Lower lobe of right lung (tissue), 2 donors: ENCODE measurements around the gene ITGB8. TPM values are rescaled to one million over a fixed set of nuclear protein-coding genes. Genes with fewer than 3 reads are reported as not detected.

Source experiments
- ATAC-seq, 2 donors: fragments of 200-7000 bp; cut with Tn5 transposase; one replicate each; pipeline ENCODE4 v1.9.1; 2020 to 2022; ENCODE audit warnings: mild to moderate bottlenecking in 2 of 2, moderate library complexity in 2 of 2
- DNase-seq: peaks from one replicate; pipeline ENCODE4 v3.0.0-alpha.2; 2020
- H3K27ac ChIP-seq: fragments of 200-600 bp; one replicate; pipeline ENCODE4 v1.8.0; 2022
- H3K27me3 ChIP-seq: fragments of 200-600 bp; one replicate; pipeline ENCODE4 v1.8.0; 2022; ENCODE audit warnings: low read depth
- H3K36me3 ChIP-seq: fragments of 200-600 bp; one replicate; pipeline ENCODE4 v1.8.0; 2022; ENCODE audit warnings: mild to moderate bottlenecking
- H3K4me1 ChIP-seq: fragments of 200-600 bp; one replicate; pipeline ENCODE4 v1.8.0; 2022
- H3K4me3 ChIP-seq: fragments of 200-600 bp; one replicate; pipeline ENCODE4 v1.8.0; 2022; ENCODE audit warnings: mild to moderate bottlenecking
- H3K9me3 ChIP-seq: fragments of 200-600 bp; one replicate; pipeline ENCODE4 v1.8.0; 2022
- intact Hi-C: fragments of 100-400 bp; cut with DNase I; formaldehyde crosslinking; loops from one replicate; pipeline ENCODE4 v1.11.0; 2022
- total RNA-seq: library from RNA; stranded (reverse); fragmentation: NEBNext Ultra II Directional; extraction: Animal tissue kit (Norgen Biotek cat#: 25700); gene quantifications from one replicate; pipeline ENCODE4 v1.2.1, GENCODE V29; 2021
- TF ChIP-seq, protein P1 (sequence below): fragments of 200-600 bp; IDR thresholded peaks from one replicate; pipeline ENCODE4 v1.8.0; 2022; ENCODE audit warnings: antibody characterized with exemption, mild to moderate bottlenecking
- donor health status: DM: no; HTN: yes; CAD: no; lungs with severe emphysema.

The ITGB8 gene
- total RNA-seq, 1 donor from 2014 or later, result 8.0 TPM

DNA sequence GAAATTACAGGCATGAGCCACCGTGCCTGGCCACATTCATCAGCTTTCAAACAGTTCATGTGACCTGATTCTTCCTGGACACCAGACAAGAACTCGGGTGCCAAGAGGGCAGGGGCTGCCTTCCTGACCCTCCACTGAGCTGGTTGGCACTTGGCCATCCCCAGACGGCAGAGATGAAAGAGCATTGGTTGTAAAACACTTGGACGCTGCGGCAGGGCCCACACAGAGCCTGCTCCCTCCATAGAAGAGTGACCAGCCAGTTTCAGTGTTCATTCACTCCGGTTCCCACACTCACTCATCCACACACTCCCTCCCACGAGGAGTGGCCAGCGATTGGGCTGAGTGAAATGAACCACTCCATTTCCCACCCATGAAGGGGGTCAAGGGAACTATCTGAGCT is 112.3 kb downstream of the ITGB8 start:
- Histone ChIP-seq H3K36me3 (no peaks in the 10 kb centered on the region), H3K27me3 (no peaks in the 10 kb centered on the region), H3K27ac (no peak overlapping the region), H3K9me3 (no peaks in the 10 kb centered on the region), H3K4me1 (no peaks in the 10 kb centered on the region), H3K4me3 (no peak overlapping the region)
- no peak for DNase-seq
- TF ChIP-seq, protein P1, sequence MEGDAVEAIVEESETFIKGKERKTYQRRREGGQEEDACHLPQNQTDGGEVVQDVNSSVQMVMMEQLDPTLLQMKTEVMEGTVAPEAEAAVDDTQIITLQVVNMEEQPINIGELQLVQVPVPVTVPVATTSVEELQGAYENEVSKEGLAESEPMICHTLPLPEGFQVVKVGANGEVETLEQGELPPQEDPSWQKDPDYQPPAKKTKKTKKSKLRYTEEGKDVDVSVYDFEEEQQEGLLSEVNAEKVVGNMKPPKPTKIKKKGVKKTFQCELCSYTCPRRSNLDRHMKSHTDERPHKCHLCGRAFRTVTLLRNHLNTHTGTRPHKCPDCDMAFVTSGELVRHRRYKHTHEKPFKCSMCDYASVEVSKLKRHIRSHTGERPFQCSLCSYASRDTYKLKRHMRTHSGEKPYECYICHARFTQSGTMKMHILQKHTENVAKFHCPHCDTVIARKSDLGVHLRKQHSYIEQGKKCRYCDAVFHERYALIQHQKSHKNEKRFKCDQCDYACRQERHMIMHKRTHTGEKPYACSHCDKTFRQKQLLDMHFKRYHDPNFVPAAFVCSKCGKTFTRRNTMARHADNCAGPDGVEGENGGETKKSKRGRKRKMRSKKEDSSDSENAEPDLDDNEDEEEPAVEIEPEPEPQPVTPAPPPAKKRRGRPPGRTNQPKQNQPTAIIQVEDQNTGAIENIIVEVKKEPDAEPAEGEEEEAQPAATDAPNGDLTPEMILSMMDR, result no peak
- intact Hi-C loops, result no loop called here
- ATAC-seq, result peak in 1 of 2 donors; percentile 31

DNA sequence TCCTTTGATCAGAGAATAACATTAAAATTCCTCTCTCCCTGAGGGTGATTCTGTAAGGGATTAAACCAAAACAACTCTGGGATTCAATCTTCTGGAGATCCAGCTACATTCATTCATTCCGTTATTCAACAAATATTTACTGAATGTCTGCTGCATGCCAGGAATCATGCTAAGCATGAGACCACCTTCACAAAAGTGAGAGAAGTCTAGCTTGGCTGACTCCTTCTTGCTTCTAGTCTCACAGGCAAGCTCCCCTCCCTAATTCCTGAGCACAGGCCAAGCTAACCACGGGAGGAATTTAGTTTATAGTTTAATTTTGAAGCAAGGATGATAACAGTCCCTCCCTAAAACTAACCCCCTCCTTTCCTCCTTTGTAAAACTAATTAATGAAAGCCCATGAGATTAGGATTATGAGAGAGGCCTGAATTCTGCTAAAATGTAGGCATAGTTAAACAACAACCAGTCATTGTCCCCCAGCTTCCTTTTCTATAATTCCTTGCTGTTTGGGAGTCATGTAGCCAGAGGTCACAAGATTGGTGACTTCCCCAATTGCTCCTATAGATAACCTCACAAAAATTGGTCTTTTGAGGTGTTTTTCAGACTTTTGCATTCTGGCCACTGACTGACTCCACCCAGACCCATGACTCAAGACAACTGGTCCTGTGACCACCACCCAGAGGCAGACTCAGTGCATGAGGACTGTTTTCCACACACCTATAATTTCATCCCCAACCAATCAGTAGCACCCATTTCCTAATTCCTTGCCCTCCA is 113.5 kb downstream of the ITGB8 start:
- ATAC-seq (no peak), DNase-seq (no peak)
- H3K36me3 ChIP-seq, result no peaks in the 10 kb centered on the region
- no peak overlapping the region for H3K4me3 ChIP-seq
- no peaks in the 10 kb centered on the region for H3K9me3 ChIP-seq
- TF ChIP-seq, protein P1, result no peak
- no peaks in the 10 kb centered on the region for H3K27me3 ChIP-seq
- intact Hi-C loops, result no loop called here
- no peak overlapping the region for H3K27ac ChIP-seq
- no peaks in the 10 kb centered on the region for H3K4me1 ChIP-seq

- ATAC-seq, result no peak
- intact Hi-C loops, result no loop called here
- no peak for DNase-seq
- Histone ChIP-seq H3K36me3 (no peaks in the 10 kb centered on the region), H3K4me3 (no peak overlapping the region), H3K9me3 (no peaks in the 10 kb centered on the region), H3K27ac (no peak overlapping the region), H3K4me1 (no peaks in the 10 kb centered on the region), H3K27me3 (no peaks in the 10 kb centered on the region)
- TF ChIP-seq, protein P1, result no peak
Measured at GRCh38 chr7:20447021-20447650, 116.4 kb downstream of the ITGB8 start.

- H3K27ac ChIP-seq, result no peak overlapping the region
- TF ChIP-seq, protein P1, result no peak
- H3K36me3 ChIP-seq, result no peaks in the 10 kb centered on the region
- no peaks in the 10 kb centered on the region for H3K27me3 ChIP-seq
- H3K4me1 ChIP-seq, result no peaks in the 10 kb centered on the region
- intact Hi-C loops, result no loop called here
- no peak overlapping the region for H3K4me3 ChIP-seq
- ATAC-seq (no peak), DNase-seq (no peak)
- no peaks in the 10 kb centered on the region for H3K9me3 ChIP-seq
Measured at GRCh38 chr7:20449176-20449575, 118.5 kb downstream of the ITGB8 start.

DNA sequence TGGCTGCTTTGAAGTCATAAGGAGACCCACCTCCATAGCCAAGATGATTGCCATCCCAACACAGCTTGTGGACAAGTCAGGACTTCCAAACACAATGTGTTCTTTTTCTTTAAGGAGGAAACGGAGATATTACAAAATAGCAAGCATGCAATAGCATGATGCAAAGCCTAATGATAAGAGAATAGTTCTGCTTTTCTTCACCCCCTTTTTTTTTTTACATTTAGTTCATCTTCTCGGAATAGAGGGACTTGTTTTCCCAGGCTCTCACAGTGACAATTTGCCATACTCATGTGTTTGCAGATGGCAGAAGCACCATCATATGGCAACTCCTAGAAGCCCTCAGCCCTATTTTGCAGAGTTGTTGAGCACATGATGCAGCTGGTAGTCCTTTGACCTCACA is 119.8 kb downstream of the ITGB8 start:
- Histone ChIP-seq H3K27me3 (no peaks in the 10 kb centered on the region), H3K9me3 (no peaks in the 10 kb centered on the region), H3K4me1 (no peaks in the 10 kb centered on the region), H3K36me3 (no peaks in the 10 kb centered on the region), H3K27ac (no peak overlapping the region), H3K4me3 (no peak overlapping the region)
- TF ChIP-seq, protein P1, result no peak
- peak; percentile 21 to 37 for ATAC-seq
- DNase-seq, result no peak
- intact Hi-C loops, result no loop called here
